Karpas-422 (cell line): Measurements from ENCODE around the gene CATSPERZ. TPM values are rescaled to one million over a fixed set of nuclear protein-coding genes. Genes with fewer than 3 reads are reported as not detected.

ENCODE experiments used
- DNase-seq: peaks from one replicate; pipeline ENCODE4 v3.0.0-alpha.2; 2015
- H2AFZ ChIP-seq: fragments of 200-600 bp; sonication (generic); 2 replicates; pipeline ENCODE4 v1.6.1; 2014; ENCODE audit warnings: antibody characterized with exemption, low read length, mixed read lengths
- H3K27ac ChIP-seq: fragments of 200-600 bp; sonication (generic); 2 replicates; pipeline ENCODE4 v1.5.1; 2014; ENCODE audit warnings: mild to moderate bottlenecking, low read length, moderate library complexity
- H3K27me3 ChIP-seq: fragments of 200-600 bp; sonication (generic); 2 replicates; pipeline ENCODE4 v1.6.1; 2014; ENCODE audit warnings: low read length, mixed read lengths
- H3K36me3 ChIP-seq: fragments of 200-600 bp; sonication (generic); 2 replicates; pipeline ENCODE4 v1.6.1; 2014; ENCODE audit warnings: low read length, mixed read lengths; ENCODE audit not compliant: insufficient read depth
- H3K4me1 ChIP-seq: fragments of 200-600 bp; sonication (generic); 2 replicates; pipeline ENCODE4 v1.6.1; 2014; ENCODE audit warnings: mild to moderate bottlenecking, low read length, mixed read lengths
- H3K4me2 ChIP-seq: fragments of 200-600 bp; sonication (generic); 2 replicates; pipeline ENCODE4 v1.6.1; 2014; ENCODE audit warnings: low read length, low read depth, mild to moderate bottlenecking; ENCODE audit not compliant: poor library complexity, severe bottlenecking
- H3K4me3 ChIP-seq: fragments of 200-600 bp; sonication (generic); 2 replicates; pipeline ENCODE4 v1.5.1; 2014; ENCODE audit warnings: mild to moderate bottlenecking, antibody characterized with exemption, low read length, mixed read lengths
- H3K79me2 ChIP-seq: fragments of 200-600 bp; sonication (generic); 2 replicates; pipeline ENCODE4 v1.6.1; 2014; ENCODE audit warnings: mild to moderate bottlenecking, low read length, mixed read lengths
- H3K9ac ChIP-seq: fragments of 200-600 bp; sonication (generic); 2 replicates; pipeline ENCODE4 v1.6.0; 2014; ENCODE audit warnings: low read length
- H3K9me2 ChIP-seq: fragments of 200-600 bp; sonication (generic), shearing (Covaris generic); replicated peaks from 2 replicates; pipeline ENCODE4 v1.6.0; 2014; ENCODE audit warnings: mild to moderate bottlenecking, low read length, moderate library complexity; ENCODE audit not compliant: insufficient read depth
- H3K9me3 ChIP-seq: fragments of 300-700, 200-600 bp; sonication (generic); 2 replicates; pipeline ENCODE4 v1.6.1; 2014; ENCODE audit warnings: low read length, mixed read lengths
- H4K20me1 ChIP-seq: fragments of 200-600 bp; sonication (generic); 2 replicates; pipeline ENCODE4 v1.6.1; 2014; ENCODE audit warnings: mild to moderate bottlenecking, antibody characterized with exemption, low read length, low read depth; ENCODE audit not compliant: insufficient read depth
- total RNA-seq: library from RNA; depleted of rRNA; stranded (reverse); fragments of >200 nt; shearing (Covaris generic); gene quantifications from 2 replicates; pipeline ENCODE4 v1.2.3, GENCODE V29; 2014; ENCODE audit warnings: low replicate concordance

CATSPERZ gene
- total RNA-seq, 1 experiment from 2014 or later: not detected

- H3K9me2 ChIP-seq: no peaks in the 10 kb centered on the region
- no peaks in the 10 kb centered on the region for H3K36me3 ChIP-seq
- no peaks in the 10 kb centered on the region for H4K20me1 ChIP-seq
- no peaks in the 10 kb centered on the region for H3K27me3 ChIP-seq
- no peaks in the 10 kb centered on the region for H3K9me3 ChIP-seq
- no peak overlapping the region for H3K9ac ChIP-seq
- no peak overlapping the region for H3K4me2 ChIP-seq
- H2AFZ ChIP-seq: no peak overlapping the region
- no peak overlapping the region for H3K27ac ChIP-seq
- H3K79me2 ChIP-seq: peaks cover 7% of the 10 kb centered on the region; the same call in 1 of the 2 replicates
- no peak for DNase-seq
- H3K4me3 ChIP-seq: no peak overlapping the region
- peaks cover 29% of the 10 kb centered on the region for H3K4me1 ChIP-seq
Observed at GRCh38 chr11:64254326-64254725, 45.8 kb upstream of the CATSPERZ start.

- no peak for DNase-seq
Observed at GRCh38 chr11:64255135-64256128, 44.7 kb upstream of the CATSPERZ start.

GRCh38 chr11:64256300-64256699 is 43.9 kb upstream of the CATSPERZ start:
- no peak overlapping the region for H3K9ac ChIP-seq
- H3K4me3 ChIP-seq: no peak overlapping the region
- no peaks in the 10 kb centered on the region for H3K27me3 ChIP-seq
- H2AFZ ChIP-seq: no peak overlapping the region
- peaks cover 20% of the 10 kb centered on the region for H3K4me1 ChIP-seq
- H3K36me3 ChIP-seq: no peaks in the 10 kb centered on the region
- no peak overlapping the region for H3K4me2 ChIP-seq
- no peak overlapping the region for H3K27ac ChIP-seq
- H4K20me1 ChIP-seq: no peaks in the 10 kb centered on the region
- DNase-seq: no peak
- peaks cover 7% of the 10 kb centered on the region; the same call in 1 of the 2 replicates for H3K79me2 ChIP-seq
- no peaks in the 10 kb centered on the region for H3K9me3 ChIP-seq
- no peaks in the 10 kb centered on the region for H3K9me2 ChIP-seq

More at GRCh38 chr11:64255135-64256128, 44.7 kb upstream of the CATSPERZ start:
- H3K4me1 ChIP-seq: peaks cover 28% of the 10 kb centered on the region
- no peaks in the 10 kb centered on the region for H3K27me3 ChIP-seq
- H3K36me3 ChIP-seq: no peaks in the 10 kb centered on the region
- peaks cover 7% of the 10 kb centered on the region; the same call in 1 of the 2 replicates for H3K79me2 ChIP-seq
- no peaks in the 10 kb centered on the region for H3K9me2 ChIP-seq
- H3K9me3 ChIP-seq: no peaks in the 10 kb centered on the region
- no peak overlapping the region for H3K4me3 ChIP-seq
- no peak overlapping the region for H3K9ac ChIP-seq
- H3K27ac ChIP-seq: no peak overlapping the region
- H4K20me1 ChIP-seq: no peaks in the 10 kb centered on the region
- H2AFZ ChIP-seq: no peak overlapping the region
- no peak overlapping the region for H3K4me2 ChIP-seq

GRCh38 chr11:64258356-64258755 is 41.8 kb upstream of the CATSPERZ start:
- Histone ChIP-seq H3K27ac (no peak overlapping the region), H3K36me3 (no peaks in the 10 kb centered on the region), H3K4me1 (peaks cover 2% of the 10 kb centered on the region; the same call in 1 of the 2 replicates), H3K4me3 (no peak overlapping the region), H3K9me3 (no peaks in the 10 kb centered on the region), H3K4me2 (no peak overlapping the region), H3K9me2 (no peaks in the 10 kb centered on the region), H2AFZ (no peak overlapping the region), H3K27me3 (no peaks in the 10 kb centered on the region), H4K20me1 (no peaks in the 10 kb centered on the region), H3K9ac (no peak overlapping the region), H3K79me2 (no peaks in the 10 kb centered on the region)
- no peak for DNase-seq

GRCh38 chr11:64258946-64259532 is 41.1 kb upstream of the CATSPERZ start:
- Histone ChIP-seq H2AFZ (no peak overlapping the region), H3K9me2 (no peaks in the 10 kb centered on the region), H3K4me3 (no peak overlapping the region), H3K27me3 (no peaks in the 10 kb centered on the region), H3K9ac (no peak overlapping the region), H3K79me2 (no peaks in the 10 kb centered on the region), H3K36me3 (no peaks in the 10 kb centered on the region), H3K27ac (no peak overlapping the region), H3K4me2 (no peak overlapping the region), H4K20me1 (no peaks in the 10 kb centered on the region), H3K9me3 (no peaks in the 10 kb centered on the region), H3K4me1 (no peaks in the 10 kb centered on the region)
- no peak for DNase-seq

GRCh38 chr11:64259533-64260067 is 40.6 kb upstream of the CATSPERZ start:
- Histone ChIP-seq H3K9ac (no peak overlapping the region), H3K27ac (no peak overlapping the region), H3K36me3 (no peaks in the 10 kb centered on the region)

GRCh38 chr11:64260147-64260708 is 39.9 kb upstream of the CATSPERZ start:
- no peak overlapping the region for H2AFZ ChIP-seq
- DNase-seq: no peak
- H4K20me1 ChIP-seq: no peaks in the 10 kb centered on the region
- H3K9me2 ChIP-seq: no peaks in the 10 kb centered on the region
- peaks cover 3% of the 10 kb centered on the region for H3K4me1 ChIP-seq
- no peaks in the 10 kb centered on the region for H3K79me2 ChIP-seq
- H3K4me2 ChIP-seq: no peak overlapping the region
- no peak overlapping the region for H3K4me3 ChIP-seq
- H3K27me3 ChIP-seq: no peaks in the 10 kb centered on the region
- no peak overlapping the region for H3K27ac ChIP-seq
- no peaks in the 10 kb centered on the region for H3K9me3 ChIP-seq
- H3K9ac ChIP-seq: no peak overlapping the region
- no peaks in the 10 kb centered on the region for H3K36me3 ChIP-seq

More at GRCh38 chr11:64259533-64260067, 40.6 kb upstream of the CATSPERZ start:
- Histone ChIP-seq H4K20me1 (no peaks in the 10 kb centered on the region), H3K4me1 (no peaks in the 10 kb centered on the region), H3K79me2 (no peaks in the 10 kb centered on the region), H2AFZ (no peak overlapping the region), H3K9me2 (no peaks in the 10 kb centered on the region), H3K9me3 (no peaks in the 10 kb centered on the region), H3K4me2 (no peak overlapping the region), H3K27me3 (no peaks in the 10 kb centered on the region), H3K4me3 (no peak overlapping the region)
- DNase-seq: no peak
